HUES48 (cell line): ENCODE data around the gene AQP1.

ENCODE experiments used
- H3K27ac ChIP-seq: one replicate; pipeline ENCODE4 v1.7.0; 2013; ENCODE audit warnings: low read depth, low read length, inconsistent platforms
- H3K27me3 ChIP-seq: 2 replicates; pipeline ENCODE4 v1.6.1; 2013; ENCODE audit warnings: mild to moderate bottlenecking, low read length; ENCODE audit not compliant: control insufficient read depth, insufficient read depth
- H3K36me3 ChIP-seq: 2 replicates; pipeline ENCODE4 v1.6.1; 2013; ENCODE audit warnings: low read length; ENCODE audit not compliant: control insufficient read depth, insufficient read depth
- H3K4me1 ChIP-seq: 2 replicates; pipeline ENCODE4 v1.6.1; 2013; ENCODE audit warnings: mild to moderate bottlenecking, low read length; ENCODE audit not compliant: control insufficient read depth, insufficient read depth
- H3K4me3 ChIP-seq: 2 replicates; pipeline ENCODE4 v1.5.1; 2013; ENCODE audit warnings: mild to moderate bottlenecking, low read depth, low read length
- H3K9ac ChIP-seq: 2 replicates; pipeline ENCODE4 v1.6.1; 2013; ENCODE audit warnings: mild to moderate bottlenecking, low read depth, low read length, moderate library complexity
- H3K9me3 ChIP-seq: 2 replicates; pipeline ENCODE4 v1.6.1; 2013; ENCODE audit warnings: low read length; ENCODE audit not compliant: control insufficient read depth, insufficient read depth

Gene AQP1

GRCh38 chr7:30923009-30923773 lies 11.5 kb downstream of the AQP1 start:
- no peak overlapping the region for H3K9ac ChIP-seq
- H3K4me3 ChIP-seq, result no peak overlapping the region
- no peaks in the 10 kb centered on the region for H3K4me1 ChIP-seq
- H3K9me3 ChIP-seq, result no peaks in the 10 kb centered on the region
- H3K27me3 ChIP-seq, result no peaks in the 10 kb centered on the region
- no peaks in the 10 kb centered on the region for H3K36me3 ChIP-seq
- no peak overlapping the region for H3K27ac ChIP-seq

DNA sequence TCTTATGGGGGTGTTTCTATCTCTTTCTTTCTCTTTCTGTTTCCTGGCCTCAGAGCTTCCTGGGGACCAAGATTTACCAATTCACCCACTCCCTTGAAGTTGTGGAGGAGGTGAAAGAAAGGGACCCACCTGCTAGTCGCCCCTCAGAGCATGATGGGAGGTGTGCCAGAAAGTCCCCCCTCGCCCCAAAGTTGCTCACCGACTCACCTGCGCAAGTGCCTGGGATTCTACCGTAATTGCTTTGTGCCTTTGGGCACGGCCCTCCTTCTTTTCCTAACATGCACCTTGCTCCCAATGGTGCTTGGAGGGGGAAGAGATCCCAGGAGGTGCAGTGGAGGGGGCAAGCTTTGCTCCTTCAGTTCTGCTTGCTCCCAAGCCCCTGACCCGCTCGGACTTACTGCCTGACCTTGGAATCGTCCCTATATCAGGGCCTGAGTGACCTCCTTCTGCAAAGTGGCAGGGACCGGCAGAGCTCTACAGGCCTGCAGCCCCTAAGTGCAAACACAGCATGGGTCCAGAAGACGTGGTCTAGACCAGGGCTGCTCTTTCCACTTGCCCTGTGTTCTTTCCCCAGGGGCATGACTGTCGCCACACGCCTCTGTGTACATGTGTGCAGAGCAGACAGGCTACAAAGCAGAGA lies 12.2 kb downstream of the AQP1 start:
- Histone ChIP-seq H3K36me3 (no peaks in the 10 kb centered on the region), H3K4me3 (no peak overlapping the region), H3K9me3 (no peaks in the 10 kb centered on the region), H3K27me3 (no peaks in the 10 kb centered on the region), H3K4me1 (no peaks in the 10 kb centered on the region), H3K27ac (no peak overlapping the region), H3K9ac (no peak overlapping the region)

DNA sequence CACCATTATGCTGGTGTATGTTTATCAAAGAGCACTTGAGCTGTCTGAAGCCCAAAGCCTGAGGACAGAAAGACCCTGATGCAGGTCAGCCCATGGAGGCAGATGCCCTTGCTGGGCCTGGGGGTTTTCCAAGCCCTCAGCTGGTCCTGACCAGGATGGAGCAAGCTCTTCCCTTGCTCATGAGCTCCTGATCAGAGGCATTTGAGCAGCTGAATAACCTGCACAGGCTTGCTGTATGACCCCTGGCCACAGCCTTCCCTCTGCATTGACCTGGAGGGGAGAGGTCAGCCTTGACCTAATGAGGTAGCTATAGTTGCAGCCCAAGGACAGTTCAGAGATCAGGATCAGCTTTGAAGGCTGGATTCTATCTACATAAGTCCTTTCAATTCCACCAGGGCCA lies 13.0 kb downstream of the AQP1 start:
- no peaks in the 10 kb centered on the region for H3K27me3 ChIP-seq
- no peaks in the 10 kb centered on the region for H3K4me1 ChIP-seq
- no peak overlapping the region for H3K4me3 ChIP-seq
- H3K9me3 ChIP-seq, result no peaks in the 10 kb centered on the region
- no peak overlapping the region for H3K27ac ChIP-seq
- no peaks in the 10 kb centered on the region for H3K36me3 ChIP-seq
- H3K9ac ChIP-seq, result no peak overlapping the region

DNA sequence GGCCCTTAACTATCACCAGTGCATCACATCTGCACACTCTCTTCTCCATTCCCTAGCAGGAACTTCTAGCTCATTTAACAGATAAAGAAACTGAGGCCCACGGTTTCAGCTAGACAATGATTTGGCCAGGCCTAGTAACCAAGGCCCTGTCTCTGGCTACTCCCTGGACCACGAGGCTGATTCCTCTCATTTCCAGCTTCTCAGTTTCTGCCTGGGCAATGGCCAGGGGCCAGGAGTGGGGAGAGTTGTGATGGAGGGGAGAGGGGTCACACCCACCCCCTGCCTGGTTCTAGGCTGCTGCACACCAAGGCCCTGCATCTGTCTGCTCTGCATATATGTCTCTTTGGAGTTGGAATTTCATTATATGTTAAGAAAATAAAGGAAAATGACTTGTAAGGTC lies 13.5 kb downstream of the AQP1 start:
- no peak overlapping the region for H3K9ac ChIP-seq
- no peaks in the 10 kb centered on the region for H3K36me3 ChIP-seq
- H3K27ac ChIP-seq, result no peak overlapping the region
- no peaks in the 10 kb centered on the region for H3K9me3 ChIP-seq
- no peaks in the 10 kb centered on the region for H3K27me3 ChIP-seq
- no peak overlapping the region for H3K4me3 ChIP-seq
- no peaks in the 10 kb centered on the region for H3K4me1 ChIP-seq

GRCh38 chr7:30925913-30926312 lies 14.3 kb downstream of the AQP1 start:
- no peaks in the 10 kb centered on the region for H3K4me1 ChIP-seq
- H3K4me3 ChIP-seq, result no peak overlapping the region
- no peaks in the 10 kb centered on the region for H3K9me3 ChIP-seq
- H3K9ac ChIP-seq, result no peak overlapping the region
- no peak overlapping the region for H3K27ac ChIP-seq
- no peaks in the 10 kb centered on the region for H3K27me3 ChIP-seq
- H3K36me3 ChIP-seq, result no peaks in the 10 kb centered on the region

DNA sequence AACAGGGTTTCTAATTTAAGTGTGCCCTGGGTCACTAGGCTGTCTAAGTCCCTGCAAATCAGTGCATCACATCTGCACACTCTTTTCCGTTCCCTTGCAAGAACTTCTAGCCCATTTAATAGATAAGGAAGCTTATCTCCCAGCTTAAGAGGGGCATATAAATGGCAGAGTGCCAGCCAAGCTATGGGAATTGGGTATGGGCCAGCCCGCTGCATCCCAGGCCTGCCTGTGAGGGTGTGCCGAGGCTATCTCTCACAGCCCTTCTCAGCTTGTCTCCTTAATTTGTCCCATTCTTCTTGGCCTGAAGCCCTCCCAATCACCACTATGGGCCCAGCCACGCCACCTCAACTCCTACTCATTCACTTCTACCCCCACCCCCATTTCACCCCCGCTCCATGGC lies 14.7 kb downstream of the AQP1 start:
- Histone ChIP-seq H3K4me3 (no peak overlapping the region), H3K27ac (no peak overlapping the region), H3K9me3 (no peaks in the 10 kb centered on the region), H3K36me3 (no peaks in the 10 kb centered on the region), H3K27me3 (no peaks in the 10 kb centered on the region), H3K4me1 (no peaks in the 10 kb centered on the region), H3K9ac (no peak overlapping the region)

DNA sequence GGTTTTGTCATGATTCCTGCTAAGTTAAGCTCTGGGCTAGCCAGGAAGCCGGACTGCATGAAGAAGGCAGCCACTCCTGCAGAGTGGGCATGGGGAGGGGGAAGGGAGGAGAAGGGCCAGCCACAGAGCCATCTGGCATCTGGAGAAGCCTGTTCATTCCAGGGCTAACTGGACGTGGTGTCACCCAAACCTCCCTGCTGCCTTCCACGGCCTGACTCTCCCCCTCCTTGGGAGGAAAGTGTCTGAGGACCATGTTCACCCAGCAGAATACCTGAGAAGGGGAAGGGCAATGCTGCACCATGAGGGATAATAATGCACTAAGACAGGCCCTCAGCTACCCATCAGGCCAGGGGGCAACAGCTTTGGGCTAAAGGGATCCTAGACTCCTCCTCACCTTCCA lies 15.4 kb downstream of the AQP1 start:
- no peaks in the 10 kb centered on the region for H3K36me3 ChIP-seq
- no peaks in the 10 kb centered on the region for H3K27me3 ChIP-seq

DNA sequence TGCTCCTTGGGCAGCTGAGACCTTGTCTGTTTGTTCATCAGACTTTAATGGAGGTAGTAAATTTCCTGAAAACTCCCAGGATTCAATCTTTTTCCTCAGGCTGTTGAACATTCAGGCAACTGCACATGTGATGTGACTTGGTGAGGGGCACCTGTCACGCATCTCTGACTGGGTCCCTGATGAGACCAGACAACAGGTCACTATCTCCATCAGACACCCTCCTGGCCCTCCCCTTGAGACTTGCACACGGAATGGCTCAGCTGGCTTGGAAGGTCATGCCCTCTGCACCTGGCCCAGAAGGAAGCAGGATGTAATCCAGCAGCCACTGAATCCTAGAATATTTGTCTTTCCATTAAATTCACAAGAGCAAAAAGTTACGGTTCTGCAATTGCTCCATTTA lies 15.9 kb downstream of the AQP1 start:
- Histone ChIP-seq H3K4me1 (no peaks in the 10 kb centered on the region), H3K27ac (no peak overlapping the region), H3K9ac (no peak overlapping the region), H3K4me3 (no peak overlapping the region), H3K27me3 (no peaks in the 10 kb centered on the region), H3K9me3 (no peaks in the 10 kb centered on the region), H3K36me3 (no peaks in the 10 kb centered on the region)

More for the DNA sequence above, 15.4 kb downstream of the AQP1 start:
- Histone ChIP-seq H3K27ac (no peak overlapping the region), H3K4me1 (no peaks in the 10 kb centered on the region), H3K9ac (no peak overlapping the region), H3K9me3 (no peaks in the 10 kb centered on the region), H3K4me3 (no peak overlapping the region)

- Histone ChIP-seq H3K9ac (no peak overlapping the region), H3K4me3 (no peak overlapping the region), H3K36me3 (no peaks in the 10 kb centered on the region), H3K9me3 (no peaks in the 10 kb centered on the region), H3K4me1 (0 out of 2 replicates have a peak, but pooled peaks cover 2% of the 10 kb centered on the region), H3K27me3 (no peaks in the 10 kb centered on the region), H3K27ac (no peak overlapping the region)
Observed at GRCh38 chr7:30928254-30928872, 16.7 kb downstream of the AQP1 start.

- H3K9me3 ChIP-seq, result no peaks in the 10 kb centered on the region
Observed at GRCh38 chr7:30929686-30930085, 18.0 kb downstream of the AQP1 start.

GRCh38 chr7:30930621-30931020 lies 19.0 kb downstream of the AQP1 start:
- no peak overlapping the region for H3K27ac ChIP-seq
- H3K4me3 ChIP-seq, result no peak overlapping the region
- no peaks in the 10 kb centered on the region for H3K36me3 ChIP-seq
- no peak overlapping the region for H3K9ac ChIP-seq
- H3K9me3 ChIP-seq, result no peaks in the 10 kb centered on the region
- peaks cover 9% of the 10 kb centered on the region; the same call in 1 of the 2 replicates for H3K4me1 ChIP-seq
- 0 out of 2 replicates have a peak, but pooled peaks cover 4% of the 10 kb centered on the region for H3K27me3 ChIP-seq

More at GRCh38 chr7:30929686-30930085, 18.0 kb downstream of the AQP1 start:
- no peak overlapping the region for H3K4me3 ChIP-seq
- H3K4me1 ChIP-seq, result peaks cover 9% of the 10 kb centered on the region; the same call in 1 of the 2 replicates
- no peak overlapping the region for H3K27ac ChIP-seq
- H3K27me3 ChIP-seq, result 0 out of 2 replicates have a peak, but pooled peaks cover 4% of the 10 kb centered on the region
- H3K9ac ChIP-seq, result no peak overlapping the region
- H3K36me3 ChIP-seq, result no peaks in the 10 kb centered on the region
